HepG2 (cell line): ENCODE results near the gene LTA4H. TPM values are rescaled to one million over a fixed set of nuclear protein-coding genes. Genes with fewer than 3 reads are reported as not detected.

Source experiments
- BCL3 ChIP-seq: sonication (generic); formaldehyde crosslinking; IDR thresholded peaks from 2 replicates; pipeline ENCODE4 v1.5.1; 2020; ENCODE audit warnings: mild to moderate bottlenecking, missing genetic modification reagents, moderate library complexity
- CHD4 ChIP-seq: fragments of 200-600 bp; sonication (generic); IDR thresholded peaks from 2 replicates; pipeline ENCODE4 v1.7.0; 2017; ENCODE audit warnings: mild to moderate bottlenecking, low read length, borderline replicate concordance
- DNMT3B ChIP-seq: conservative IDR thresholded peaks from 2 replicates; pipeline ENCODE4 v1.6.1; 2016; ENCODE audit warnings: missing biosample characterization, control low read depth
- FIP1L1 ChIP-seq: fragments of 200-400 bp; formaldehyde crosslinking; IDR thresholded peaks from 2 replicates; pipeline ENCODE4 v1.6.1; 2018; ENCODE audit warnings: low read depth, mild to moderate bottlenecking, low read length, moderate library complexity, borderline replicate concordance; ENCODE audit not compliant: insufficient read depth
- HDAC2 ChIP-seq: sonication (generic); formaldehyde crosslinking; IDR thresholded peaks from 2 replicates; pipeline ENCODE4 v1.4.0; 2020; ENCODE audit warnings: missing genetic modification reagents
- IRF9 ChIP-seq: sonication (generic); formaldehyde crosslinking; IDR thresholded peaks from 2 replicates; pipeline ENCODE4 v1.8.0; 2022; ENCODE audit warnings: missing genetic modification reagents, mild to moderate bottlenecking, borderline replicate concordance
- KDM4B ChIP-seq: sonication (generic); formaldehyde crosslinking; IDR thresholded peaks from 2 replicates; pipeline ENCODE4 v1.4.0; 2020; ENCODE audit warnings: missing genetic modification reagents
- MED1 ChIP-seq: sonication (generic); formaldehyde crosslinking; IDR thresholded peaks from 2 replicates; pipeline ENCODE4 v1.4.0; 2020; ENCODE audit warnings: missing genetic modification reagents
- MEF2D ChIP-seq: sonication (generic); formaldehyde crosslinking; IDR thresholded peaks from 2 replicates; pipeline ENCODE4 v1.5.1; 2020; ENCODE audit warnings: mild to moderate bottlenecking, missing genetic modification reagents
- MIER2 ChIP-seq: IDR thresholded peaks from 2 replicates; pipeline ENCODE4 v1.6.1; 2016; ENCODE audit warnings: missing biosample characterization, missing genetic modification reagents
- MXD4 ChIP-seq: IDR thresholded peaks from 2 replicates; pipeline ENCODE4 v1.6.1; 2016; ENCODE audit warnings: mild to moderate bottlenecking, missing biosample characterization, missing genetic modification reagents
- NPAS2 ChIP-seq: sonication (generic); formaldehyde crosslinking; IDR thresholded peaks from 2 replicates; pipeline ENCODE4 v1.8.0; 2022; ENCODE audit warnings: mild to moderate bottlenecking, missing genetic modification reagents, borderline replicate concordance
- NR2F1 ChIP-seq, 2 experiments: fragments of 450-650 bp in 1 of 2; formaldehyde crosslinking in 1 of 2; IDR thresholded peaks; 2 replicates each; pipeline versions ENCODE4 v1.5.0 to v1.6.1; 2016 to 2020; ENCODE audit warnings: mild to moderate bottlenecking in 1 of 2, missing compliant biosample characterization in 1 of 2, missing genetic modification reagents in 1 of 2, moderate library complexity in 1 of 2
- RCOR2 ChIP-seq: IDR thresholded peaks from 2 replicates; pipeline ENCODE4 v1.6.1; 2016; ENCODE audit warnings: missing biosample characterization, missing genetic modification reagents
- RORA ChIP-seq: sonication (generic); formaldehyde crosslinking; IDR thresholded peaks from 2 replicates; pipeline ENCODE4 v1.5.0; 2020; ENCODE audit warnings: mild to moderate bottlenecking, missing genetic modification reagents, moderate library complexity
- SIX1 ChIP-seq: sonication (generic); formaldehyde crosslinking; IDR thresholded peaks from 2 replicates; pipeline ENCODE4 v1.4.0; 2020; ENCODE audit warnings: missing genetic modification reagents, borderline replicate concordance
- SP1 ChIP-seq, 2 experiments: fragments of 450-650 bp in 1 of 2; sonication (generic) in 1 of 2; formaldehyde crosslinking in 1 of 2; IDR thresholded peaks; 2 replicates each; pipeline versions ENCODE4 v1.4.0 to v1.6.1; 2016 to 2020; ENCODE audit warnings: missing genetic modification reagents in 1 of 2
- TARDBP ChIP-seq: sonication (generic); formaldehyde crosslinking; IDR thresholded peaks from 2 replicates; pipeline ENCODE4 v1.8.0; 2022; ENCODE audit warnings: mild to moderate bottlenecking, missing genetic modification reagents
- TP53 ChIP-seq: sonication (generic); formaldehyde crosslinking; conservative IDR thresholded peaks from 2 replicates; pipeline ENCODE4 v1.4.0; 2020; ENCODE audit warnings: missing genetic modification reagents
- ZKSCAN5 ChIP-seq: sonication (generic); formaldehyde crosslinking; IDR thresholded peaks from 2 replicates; pipeline ENCODE4 v1.5.1; 2020; ENCODE audit warnings: mild to moderate bottlenecking, missing genetic modification reagents
- ZNF670 ChIP-seq: sonication (generic); formaldehyde crosslinking; IDR thresholded peaks from 2 replicates; pipeline ENCODE4 v1.8.0; 2022; ENCODE audit warnings: mild to moderate bottlenecking, missing genetic modification reagents, borderline replicate concordance
- ZNF720 ChIP-seq: sonication (generic); formaldehyde crosslinking; IDR thresholded peaks from 2 replicates; pipeline ENCODE4 v1.4.0; 2020; ENCODE audit warnings: missing genetic modification reagents
- ZNF776 ChIP-seq: sonication (generic); formaldehyde crosslinking; IDR thresholded peaks from 2 replicates; pipeline ENCODE4 v1.4.0; 2020; ENCODE audit warnings: mild to moderate bottlenecking, missing genetic modification reagents
- ZNF792 ChIP-seq: IDR thresholded peaks from 2 replicates; pipeline ENCODE4 v1.6.1; 2016
- polyA plus RNA-seq, 8 experiments: library from polyadenylated mRNA; depleted of rRNA in 3 of 8; stranded (reverse) in 7 of 8; unstranded in 1 of 8; fragments of >200 nt; fragmentation: Illumina TruSeq in 4 of 8; extraction: Trizol in 4 of 8; gene quantifications; 2 replicates each; pipeline versions ENCODE4 v1.2.1 to v1.2.3, GENCODE V29; 2011 to 2016; ENCODE audit warnings: low read depth in 4 of 8, missing spikeins in 1 of 8, mixed read lengths in 1 of 8; ENCODE audit not compliant: insufficient read depth in 1 of 8
- total RNA-seq, 5 experiments: library from RNA; depleted of rRNA; stranded (reverse); fragments of >200 nt; fragmentation: Illumina TruSeq; extraction: Trizol; gene quantifications; 2 replicates each; pipeline ENCODE4 v1.2.3, GENCODE V29; 2016; ENCODE audit warnings: low read depth in 1 of 5
- TF ChIP-seq, protein P1 (sequence below): sonication (generic); formaldehyde crosslinking; IDR thresholded peaks from 2 replicates; pipeline ENCODE4 v1.5.0; 2020; ENCODE audit warnings: mild to moderate bottlenecking, missing genetic modification reagents
- TF ChIP-seq, protein P2 (sequence below): sonication (generic); formaldehyde crosslinking; IDR thresholded peaks from 2 replicates; pipeline ENCODE4 v1.8.1; 2023; ENCODE audit warnings: mild to moderate bottlenecking, missing genetic modification reagents

Gene LTA4H
- total and polyA plus RNA-seq, 2 of the 13 experiments (the other 11 are each of a cell fraction or from before 2014, with no cell fraction given): 87.5 to 90.4 TPM

DNA sequence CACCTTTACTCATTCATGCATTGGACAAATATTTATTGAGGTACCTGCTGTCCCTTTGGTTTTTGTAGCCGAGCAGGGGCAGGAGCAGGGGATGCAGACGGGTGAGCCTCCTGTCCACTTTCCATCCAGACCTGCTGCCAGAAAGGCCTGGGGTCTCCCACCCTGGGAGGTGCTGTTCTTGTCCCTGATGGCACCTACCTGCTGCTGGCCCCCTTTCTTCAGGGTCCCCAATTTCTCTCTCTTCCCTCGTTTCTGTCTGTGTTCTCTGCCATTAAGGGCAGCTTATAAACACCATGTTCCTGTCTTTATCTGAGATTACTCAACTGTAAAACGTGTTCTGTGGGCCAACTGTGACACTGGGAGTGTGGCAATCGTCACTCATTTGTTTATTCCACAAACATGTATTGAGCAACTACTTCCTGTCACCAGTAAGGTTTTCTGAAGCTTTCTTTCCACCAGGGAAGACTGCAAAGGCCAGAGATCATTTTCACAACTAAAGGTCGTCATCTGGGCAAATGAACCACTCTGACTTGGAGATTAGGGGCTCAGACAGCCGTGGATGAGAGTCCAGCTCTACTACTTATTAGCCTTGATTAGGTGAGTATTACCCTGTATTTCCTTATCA lies 39.2 kb downstream of the LTA4H start, which contains the start of gene HAL (continued):
- peak; percentile 89 for TF ChIP-seq RCOR2 (CRISPR knock-in tag)
- TF ChIP-seq, protein P1, sequence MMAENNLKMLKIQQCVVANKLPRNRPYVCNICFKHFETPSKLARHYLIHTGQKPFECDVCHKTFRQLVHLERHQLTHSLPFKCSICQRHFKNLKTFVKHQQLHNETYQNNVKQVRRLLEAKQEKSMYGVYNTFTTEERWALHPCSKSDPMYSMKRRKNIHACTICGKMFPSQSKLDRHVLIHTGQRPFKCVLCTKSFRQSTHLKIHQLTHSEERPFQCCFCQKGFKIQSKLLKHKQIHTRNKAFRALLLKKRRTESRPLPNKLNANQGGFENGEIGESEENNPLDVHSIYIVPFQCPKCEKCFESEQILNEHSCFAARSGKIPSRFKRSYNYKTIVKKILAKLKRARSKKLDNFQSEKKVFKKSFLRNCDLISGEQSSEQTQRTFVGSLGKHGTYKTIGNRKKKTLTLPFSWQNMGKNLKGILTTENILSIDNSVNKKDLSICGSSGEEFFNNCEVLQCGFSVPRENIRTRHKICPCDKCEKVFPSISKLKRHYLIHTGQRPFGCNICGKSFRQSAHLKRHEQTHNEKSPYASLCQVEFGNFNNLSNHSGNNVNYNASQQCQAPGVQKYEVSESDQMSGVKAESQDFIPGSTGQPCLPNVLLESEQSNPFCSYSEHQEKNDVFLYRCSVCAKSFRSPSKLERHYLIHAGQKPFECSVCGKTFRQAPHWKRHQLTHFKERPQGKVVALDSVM (CRISPR knock-in tag): no peak; the same call in 1 of the 2 replicates
- no peak for TF ChIP-seq NPAS2 (CRISPR knock-in tag)
- no peak for TF ChIP-seq FIP1L1
- TF ChIP-seq CHD4: no peak
- TF ChIP-seq ZNF776 (CRISPR knock-in tag): 0 out of 2 replicates have a peak, but pooled peaks have one; percentile 28
- peak; percentile 97 for TF ChIP-seq ZNF670 (CRISPR knock-in tag)
- peak; percentile 98 for TF ChIP-seq DNMT3B (CRISPR knock-in tag)
- no peak; the same call in 1 of the 2 replicates for TF ChIP-seq BCL3 (CRISPR knock-in tag)
- peak; percentile 99 for TF ChIP-seq MED1
- peak; percentile 85 to 89 for TF ChIP-seq NR2F1 (CRISPR knock-in tag; IDR thresholded peaks at IDR 0.05)
- TF ChIP-seq HDAC2 (CRISPR knock-in tag): peak; percentile 98
- TF ChIP-seq MXD4: peak; percentile 56; the same call in 1 of the 2 replicates
- TF ChIP-seq TP53: no peak
- TF ChIP-seq SIX1 (CRISPR knock-in tag): peak; percentile 78
- TF ChIP-seq MIER2: peak; percentile 63; the same call in 1 of the 2 replicates
- peak; percentile 96 for TF ChIP-seq KDM4B
- no peak for TF ChIP-seq ZNF720 (CRISPR knock-in tag)
- TF ChIP-seq ZKSCAN5 (CRISPR knock-in tag): no peak
- TF ChIP-seq TARDBP (CRISPR knock-in tag): peak; percentile 97
- TF ChIP-seq ZNF792 (CRISPR knock-in tag): peak; percentile 65; the same call in 1 of the 2 replicates
- TF ChIP-seq RORA: no peak
- TF ChIP-seq SP1 (IDR thresholded peaks at IDR 0.05): no peak
- TF ChIP-seq SP1 (CRISPR knock-in tag; IDR thresholded peaks at IDR 0.05): peak; percentile 27; the same call in 1 of the 2 replicates
- TF ChIP-seq, protein P2, sequence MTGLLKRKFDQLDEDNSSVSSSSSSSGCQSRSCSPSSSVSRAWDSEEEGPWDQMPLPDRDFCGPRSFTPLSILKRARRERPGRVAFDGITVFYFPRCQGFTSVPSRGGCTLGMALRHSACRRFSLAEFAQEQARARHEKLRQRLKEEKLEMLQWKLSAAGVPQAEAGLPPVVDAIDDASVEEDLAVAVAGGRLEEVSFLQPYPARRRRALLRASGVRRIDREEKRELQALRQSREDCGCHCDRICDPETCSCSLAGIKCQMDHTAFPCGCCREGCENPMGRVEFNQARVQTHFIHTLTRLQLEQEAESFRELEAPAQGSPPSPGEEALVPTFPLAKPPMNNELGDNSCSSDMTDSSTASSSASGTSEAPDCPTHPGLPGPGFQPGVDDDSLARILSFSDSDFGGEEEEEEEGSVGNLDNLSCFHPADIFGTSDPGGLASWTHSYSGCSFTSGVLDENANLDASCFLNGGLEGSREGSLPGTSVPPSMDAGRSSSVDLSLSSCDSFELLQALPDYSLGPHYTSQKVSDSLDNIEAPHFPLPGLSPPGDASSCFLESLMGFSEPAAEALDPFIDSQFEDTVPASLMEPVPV (CRISPR knock-in tag): peak; percentile 88
- TF ChIP-seq IRF9: no peak; the same call in 1 of the 2 replicates
- peak; percentile 95 for TF ChIP-seq MEF2D
